Stimulated activated CD4-positive, alpha-beta T cell treated with anti-CD3 and anti-CD28 coated beads, Interleukin-4, amount 100 ng/mL, for 24 hours (primary cell): Measurements from ENCODE around the gene EIF5AL1.
"Not testable (repeated sequence)": the region's sequence is repeated elsewhere in the genome, so short reads cannot be mapped to it uniquely, and the experiment has no call there.

Experiments used
- DNase-seq: peaks from one replicate; pipeline ENCODE4 v3.0.0-alpha.2; 2020

EIF5AL1 gene

DNA sequence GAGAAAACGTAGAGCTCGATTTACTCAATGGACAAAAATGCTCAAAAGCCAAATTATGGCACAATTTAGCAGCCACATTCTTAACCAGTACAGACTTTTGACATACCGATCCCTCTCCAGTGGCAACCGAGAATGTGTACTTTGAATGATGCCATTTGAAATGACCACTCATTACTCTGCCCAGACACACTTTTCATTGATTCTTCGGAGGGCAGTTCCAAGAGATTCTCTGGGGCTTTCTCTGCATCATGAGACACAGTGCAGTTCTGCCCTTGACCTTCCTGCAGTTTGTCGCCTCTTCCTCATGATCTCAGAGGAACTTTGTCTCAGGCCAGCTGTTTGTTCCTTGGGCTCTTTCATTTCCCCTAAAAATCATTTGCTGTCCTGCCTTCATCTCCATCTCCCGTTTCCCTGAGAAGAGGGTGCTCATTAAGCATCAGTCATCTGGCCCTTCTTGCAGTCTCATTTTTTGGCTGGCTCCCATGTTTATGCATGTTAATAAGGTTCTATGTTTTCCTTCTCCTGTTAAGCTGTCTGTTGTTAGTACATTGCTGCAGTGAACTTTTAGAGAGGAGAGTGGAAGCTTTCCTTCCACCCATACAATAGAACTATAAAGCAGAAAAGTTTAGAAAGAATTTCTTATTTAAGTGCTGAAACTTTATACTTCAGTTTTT, 4.3 kb downstream of the EIF5AL1 start:
- not testable (repeated sequence) for DNase-seq

DNA sequence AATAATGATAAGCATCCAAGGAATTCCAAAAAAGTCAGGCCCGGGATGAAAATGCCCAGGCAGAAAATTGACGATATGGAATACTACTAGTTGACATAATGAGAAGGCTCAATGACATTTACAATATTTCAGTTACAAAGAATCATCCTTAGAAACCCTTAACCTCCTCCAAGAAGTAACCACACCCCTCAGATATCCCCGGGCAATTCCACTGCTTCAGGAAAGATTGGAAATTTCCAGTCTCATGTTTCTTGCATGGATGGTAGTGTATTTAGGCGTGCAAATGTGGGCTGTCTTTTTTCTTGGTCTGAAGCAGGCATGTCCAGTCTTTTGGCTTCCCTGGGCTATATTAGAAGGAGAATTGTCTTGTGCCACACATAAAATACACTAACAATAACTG, 5.2 kb downstream of the EIF5AL1 start:
- not testable (repeated sequence) for DNase-seq

DNA sequence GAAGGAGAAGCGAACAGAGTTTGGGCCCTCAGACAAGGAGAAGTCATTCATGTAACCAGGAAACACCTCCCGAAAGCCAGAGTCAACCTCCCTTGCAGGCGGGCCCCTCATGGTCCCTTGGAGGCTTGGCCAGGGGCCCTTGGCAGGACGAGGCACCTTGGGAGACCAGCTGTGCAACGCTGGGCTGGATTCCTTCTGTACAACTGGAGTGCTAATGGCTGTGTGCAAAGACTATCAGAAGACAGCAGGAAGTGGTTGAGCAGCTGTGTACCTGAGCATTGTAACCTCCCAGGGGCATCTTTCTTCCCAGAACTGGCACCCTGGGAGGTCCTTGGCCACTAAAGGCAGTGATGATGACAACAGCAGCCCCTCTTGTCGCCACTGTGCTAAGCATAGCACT, 9.4 kb downstream of the EIF5AL1 start:
- not testable (repeated sequence) for DNase-seq

DNA sequence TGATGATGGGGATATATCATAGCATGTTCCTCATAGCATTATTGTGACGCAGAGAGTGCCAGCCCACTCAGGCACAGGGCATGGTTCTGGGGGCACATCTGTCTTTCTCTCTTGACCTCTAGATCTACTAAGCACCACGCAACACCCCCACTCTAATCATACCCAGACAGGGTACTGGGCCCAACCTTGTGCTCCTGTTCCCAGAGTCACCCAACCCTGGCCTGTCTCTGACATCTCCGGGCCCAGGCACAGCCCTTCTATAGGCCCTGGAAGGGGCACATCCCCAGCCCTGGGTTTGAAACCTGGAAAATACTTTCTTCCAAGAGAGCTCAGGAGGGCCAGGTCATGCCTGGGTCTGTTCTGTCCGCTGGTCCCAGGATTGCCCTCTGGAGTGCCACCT, 10.1 kb downstream of the EIF5AL1 start:
- DNase-seq: not testable (repeated sequence)

DNA sequence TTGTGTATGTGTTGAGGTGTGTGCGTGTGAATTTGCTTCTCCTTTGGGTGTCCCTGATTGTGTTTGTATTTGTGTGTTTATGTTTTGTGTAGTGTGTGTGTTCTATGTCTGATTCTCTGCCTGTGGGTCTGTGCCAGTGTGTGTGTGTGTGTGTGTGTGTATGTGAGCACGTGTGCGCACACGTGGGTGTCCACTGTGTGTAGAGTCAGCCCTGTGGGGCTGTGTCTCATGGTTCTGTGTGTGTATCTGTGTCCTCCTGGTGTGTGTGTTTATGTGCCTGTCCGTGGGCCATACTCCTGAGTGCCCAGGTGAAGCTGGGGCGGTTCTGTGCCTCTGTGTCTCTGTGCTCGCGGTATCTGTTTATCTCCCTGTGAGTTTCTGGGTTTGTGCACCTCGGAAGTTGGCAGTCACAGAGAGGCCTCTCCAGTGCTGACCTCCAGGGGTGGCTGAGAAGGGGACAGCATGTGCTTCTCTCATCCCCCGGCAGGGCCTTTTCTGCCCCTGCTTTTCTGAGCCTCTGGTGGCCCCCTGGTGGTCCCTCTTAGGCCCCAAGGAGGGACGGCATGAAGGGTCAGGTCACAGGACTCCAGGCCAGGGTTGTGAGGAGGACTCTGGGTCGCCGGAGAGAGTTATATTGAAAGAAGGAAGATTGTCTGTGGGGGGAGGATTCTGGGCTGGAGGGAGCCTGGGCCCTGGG, 11.0 kb downstream of the EIF5AL1 start:
- DNase-seq: not testable (repeated sequence)

DNA sequence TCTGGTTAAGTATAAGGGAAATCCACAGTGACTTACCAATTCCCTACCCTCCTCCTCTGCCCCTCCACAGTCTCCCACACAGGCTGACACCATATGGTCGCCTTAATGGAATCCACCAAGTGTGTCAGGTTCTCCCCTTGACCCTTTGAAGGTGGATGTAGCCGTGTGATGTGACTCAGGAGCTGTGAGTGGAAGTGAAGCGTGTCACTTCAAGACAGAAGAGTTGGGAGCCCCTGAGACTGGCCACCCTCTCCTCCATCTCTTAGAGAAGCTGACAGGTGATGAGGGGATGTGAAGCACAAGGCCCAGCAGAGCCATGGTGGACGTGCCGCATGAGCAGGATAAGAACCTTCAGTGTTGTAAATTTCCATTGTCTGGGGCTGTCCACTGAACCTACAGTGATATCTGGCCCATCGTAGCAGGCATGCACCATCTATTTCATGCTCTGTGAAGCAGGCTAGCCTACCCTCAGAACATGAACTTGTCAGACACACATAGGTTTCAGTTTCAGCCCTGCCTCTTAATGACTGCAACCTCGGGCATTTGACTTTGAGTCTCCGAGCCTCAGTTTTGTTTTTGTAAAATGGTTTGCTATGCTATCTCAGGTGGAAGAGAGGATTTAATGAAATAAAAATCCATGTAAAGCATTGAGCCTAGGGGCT, 12.8 kb downstream of the EIF5AL1 start:
- DNase-seq: not testable (repeated sequence)

DNA sequence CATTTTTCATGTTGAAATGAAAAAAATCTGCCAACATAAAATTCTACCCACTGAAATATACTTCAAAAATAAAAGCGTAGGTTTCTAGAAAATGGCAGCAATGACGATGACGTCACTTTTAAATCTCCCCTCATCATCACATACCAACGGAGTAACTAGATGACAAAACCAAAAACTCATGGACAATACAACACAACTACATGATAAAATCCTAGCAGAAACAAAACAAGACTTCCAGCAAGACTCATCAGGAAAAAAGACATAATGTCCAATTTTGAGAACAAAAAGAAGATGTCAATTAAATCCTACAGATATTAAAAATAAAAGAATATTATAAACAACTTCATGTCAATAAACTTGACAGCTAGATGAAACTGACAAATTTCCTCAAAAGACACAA, 15.9 kb downstream of the EIF5AL1 start:
- not testable (repeated sequence) for DNase-seq

DNA sequence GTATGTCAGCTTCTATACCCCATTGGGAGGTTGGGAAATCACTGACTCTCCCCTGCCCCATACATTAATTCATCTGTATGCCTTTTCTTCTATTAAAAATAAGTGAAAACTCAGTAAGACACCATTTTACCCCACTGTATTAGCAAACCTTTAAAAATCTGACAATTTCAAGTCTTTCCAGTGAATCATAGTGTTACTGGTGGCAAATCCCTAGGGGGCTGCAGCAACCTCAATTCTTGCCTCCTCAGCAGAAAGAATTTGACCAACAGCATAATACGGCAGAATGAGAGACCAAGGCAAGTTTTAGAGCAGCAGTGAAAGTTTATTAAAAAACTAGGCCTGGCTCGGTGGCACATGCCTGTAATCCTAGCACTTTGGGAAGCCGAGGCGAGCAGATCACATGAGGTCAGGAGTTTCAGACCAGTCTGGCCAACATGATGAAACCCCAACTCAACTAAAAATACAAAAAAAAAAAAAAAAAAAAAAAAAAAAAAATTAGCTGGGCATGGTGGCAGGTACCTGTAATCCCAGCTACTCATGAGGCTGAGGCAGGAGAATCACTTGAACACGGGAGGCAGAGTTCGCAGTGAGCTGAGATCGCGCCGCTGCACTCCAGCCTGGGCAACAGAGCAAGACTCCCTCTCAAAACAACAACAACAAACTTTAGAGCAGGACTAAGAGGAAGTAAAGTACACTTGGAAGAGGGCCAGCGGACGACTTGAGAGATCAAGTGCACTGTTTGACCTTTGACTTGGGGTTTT, 21.0 kb downstream of the EIF5AL1 start:
- not testable (repeated sequence) for DNase-seq

DNA sequence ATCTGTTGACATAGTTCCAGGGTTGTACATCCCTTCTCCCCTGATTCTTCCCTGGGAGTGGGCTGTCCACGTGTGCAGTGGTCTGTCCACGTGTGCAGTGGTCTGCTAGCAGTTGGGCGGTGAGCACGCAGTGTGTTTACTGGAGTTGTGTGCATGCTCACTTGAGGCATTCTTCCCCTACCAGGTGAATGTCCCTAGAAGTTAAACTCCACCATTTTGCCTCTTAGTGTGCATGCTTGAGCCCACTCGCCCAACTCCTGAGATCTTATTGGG, 21.5 kb downstream of the EIF5AL1 start:
- DNase-seq: not testable (repeated sequence)

DNA sequence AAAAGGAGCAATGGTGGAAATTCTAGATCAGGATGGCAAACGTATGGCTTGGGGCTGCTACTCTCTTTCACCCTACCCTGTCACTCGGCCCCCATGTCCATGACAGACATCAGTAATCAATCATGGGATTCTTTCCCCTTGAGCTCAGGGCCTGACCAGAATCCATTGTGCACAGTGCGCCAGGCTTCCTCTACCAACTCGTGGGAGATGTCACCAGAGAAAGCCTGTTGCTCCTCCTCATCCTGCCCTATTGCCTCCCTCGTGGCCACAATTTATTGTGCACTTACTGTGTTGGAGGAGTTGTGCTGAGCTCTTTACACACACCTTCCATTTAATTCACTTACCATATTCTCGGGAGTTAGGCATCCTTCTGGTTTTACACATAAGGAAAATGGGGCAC, 26.0 kb downstream of the EIF5AL1 start:
- DNase-seq: not testable (repeated sequence)

DNA sequence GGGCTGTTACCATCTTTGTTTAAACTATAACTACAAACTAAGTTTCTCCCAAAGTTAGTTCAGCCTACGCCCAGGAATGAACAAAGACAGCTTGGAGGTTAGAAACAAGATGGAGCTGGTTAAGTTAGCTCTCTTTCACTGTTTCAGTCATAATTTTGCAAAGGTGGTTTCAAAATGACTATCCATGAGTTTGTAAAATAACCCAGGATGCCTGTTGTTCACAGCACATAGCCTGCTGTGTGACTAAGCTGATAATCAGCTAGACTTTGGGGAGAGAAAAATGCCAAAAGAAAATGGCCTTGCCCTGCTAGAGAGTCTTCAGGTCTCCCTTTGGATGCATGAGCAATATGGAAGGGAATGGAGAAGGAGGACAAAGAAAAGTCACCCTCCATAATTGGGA, 28.6 kb downstream of the EIF5AL1 start:
- DNase-seq: not testable (repeated sequence)

DNA sequence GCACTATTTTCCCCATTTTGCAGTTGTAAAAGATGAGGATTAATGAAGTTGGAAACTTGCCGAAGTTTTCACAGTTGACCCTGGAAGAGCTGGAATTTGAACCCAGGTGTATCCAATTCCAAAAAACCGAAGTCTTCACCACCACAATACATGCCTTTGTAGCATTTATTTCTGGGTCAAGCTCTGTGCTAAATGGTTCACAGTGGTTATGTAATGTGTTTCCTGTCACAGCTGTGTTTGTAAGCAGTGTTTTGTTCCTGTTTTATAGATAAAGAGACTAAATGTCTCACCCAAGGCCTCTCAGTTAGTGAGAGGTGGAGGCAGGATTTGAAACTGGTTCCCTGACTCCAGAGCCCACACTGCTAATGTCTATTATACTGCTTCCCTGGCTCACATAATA, 30.3 kb downstream of the EIF5AL1 start:
- no peak for DNase-seq

DNA sequence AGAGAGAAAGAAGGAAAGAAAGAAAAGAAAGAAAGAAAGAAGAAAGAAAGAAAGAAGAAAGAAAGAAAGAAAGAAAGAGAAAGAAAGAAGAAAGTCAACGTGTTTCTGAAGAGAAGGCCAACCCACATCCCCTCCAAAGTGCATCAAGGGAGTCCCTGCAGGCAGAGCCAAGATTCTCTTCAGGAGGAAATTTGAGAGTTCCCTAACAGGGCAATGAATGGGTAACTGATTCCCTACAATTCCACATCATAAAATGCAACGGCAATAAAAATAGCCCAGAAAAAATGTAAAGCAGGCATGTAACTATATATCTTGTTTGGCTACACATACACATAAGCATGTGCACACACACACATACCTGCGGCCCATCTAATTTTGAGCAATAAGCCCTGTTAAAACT, 32.1 kb downstream of the EIF5AL1 start:
- not testable (repeated sequence) for DNase-seq

DNA sequence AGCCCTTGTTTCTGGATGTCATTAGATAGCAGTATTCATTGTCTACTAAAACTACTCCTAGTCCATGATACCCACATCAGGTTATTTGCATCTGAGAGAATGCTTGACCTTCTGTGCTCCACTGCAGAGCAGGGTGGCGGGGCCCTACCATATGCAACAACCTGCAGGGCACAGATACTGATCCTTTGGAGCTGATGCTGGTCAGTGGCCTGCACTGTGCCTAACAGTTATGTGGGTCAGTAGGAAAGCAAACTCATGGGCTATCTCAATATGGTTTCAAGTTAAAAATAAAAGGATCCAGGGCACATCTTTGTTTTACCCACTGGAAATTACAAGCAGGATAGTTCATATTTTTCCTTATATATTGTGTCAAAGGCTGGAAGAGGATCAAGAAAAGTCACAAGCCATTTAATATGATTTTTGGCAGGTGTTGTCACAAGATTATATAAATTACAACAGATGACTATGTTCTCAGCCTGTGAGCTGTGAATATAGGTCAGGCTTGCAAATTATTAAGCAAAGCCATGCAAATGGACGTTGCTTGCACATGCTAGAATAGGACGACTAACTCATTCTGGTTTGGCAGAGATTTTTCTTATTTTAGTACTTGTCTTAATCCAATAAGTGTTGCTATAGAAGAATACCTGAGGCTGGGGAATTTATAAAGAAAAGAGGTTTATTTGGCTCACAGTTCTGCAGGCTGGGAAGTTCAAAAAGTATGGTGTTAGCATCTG, 32.8 kb downstream of the EIF5AL1 start:
- DNase-seq: not testable (repeated sequence)

DNA sequence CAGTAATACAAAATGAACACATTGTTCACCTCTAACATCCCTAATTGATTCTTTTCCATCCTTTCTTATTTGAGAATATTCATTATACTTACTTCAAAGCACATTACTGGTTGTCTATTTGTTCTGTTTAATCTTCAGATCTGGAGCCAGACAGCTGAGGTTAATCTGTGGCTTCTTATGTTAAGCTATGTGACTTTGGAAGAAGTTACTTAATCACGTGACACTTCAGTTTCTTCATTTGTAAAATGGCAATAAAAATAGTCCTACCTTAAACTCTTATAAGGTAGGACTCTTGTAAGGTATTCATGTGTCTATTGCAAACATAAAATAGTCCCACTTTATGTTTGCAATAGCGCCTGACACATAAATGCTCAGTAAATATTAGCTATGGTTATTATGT, 34.8 kb downstream of the EIF5AL1 start:
- not testable (repeated sequence) for DNase-seq

DNA sequence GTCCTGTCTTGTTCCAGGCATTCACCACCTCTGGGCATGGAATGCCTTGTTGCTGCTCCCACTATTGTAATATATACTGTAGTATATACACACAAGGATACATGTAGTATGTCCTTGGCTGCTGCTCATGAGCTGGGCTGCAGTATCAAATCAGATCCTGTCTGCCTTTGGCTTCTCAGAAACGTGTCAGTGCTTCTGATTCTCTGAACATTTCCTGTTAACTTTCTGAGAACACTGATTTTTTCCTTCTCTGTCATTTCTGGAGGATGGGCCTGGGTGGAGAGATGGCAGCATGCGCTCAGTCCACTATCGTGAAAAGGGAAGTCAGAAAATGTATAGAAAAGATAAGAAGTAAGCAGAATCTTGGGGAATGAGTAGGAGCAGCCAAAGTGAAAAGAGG, 35.6 kb downstream of the EIF5AL1 start:
- DNase-seq: no peak

DNA sequence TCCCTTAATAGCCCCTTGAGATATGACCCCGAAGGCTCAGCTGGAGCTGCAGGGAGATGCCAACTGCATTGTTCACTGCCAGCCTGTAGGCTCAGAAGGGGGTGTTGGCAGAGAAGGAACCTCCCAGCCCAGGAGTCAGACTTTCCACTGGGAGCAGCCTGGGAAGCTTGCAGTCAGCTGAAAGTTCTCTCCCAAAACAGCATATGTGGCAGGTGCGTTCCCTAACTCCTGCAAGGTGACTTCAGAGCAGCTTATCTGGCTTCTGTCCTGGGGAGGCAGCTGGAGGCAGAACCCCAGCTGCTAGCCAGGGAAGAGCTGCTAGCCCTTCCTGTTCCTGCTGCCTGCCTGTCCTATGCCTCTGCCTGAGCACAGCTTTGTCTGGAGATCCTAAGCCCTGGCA, 39.8 kb downstream of the EIF5AL1 start:
- DNase-seq: no peak

DNA sequence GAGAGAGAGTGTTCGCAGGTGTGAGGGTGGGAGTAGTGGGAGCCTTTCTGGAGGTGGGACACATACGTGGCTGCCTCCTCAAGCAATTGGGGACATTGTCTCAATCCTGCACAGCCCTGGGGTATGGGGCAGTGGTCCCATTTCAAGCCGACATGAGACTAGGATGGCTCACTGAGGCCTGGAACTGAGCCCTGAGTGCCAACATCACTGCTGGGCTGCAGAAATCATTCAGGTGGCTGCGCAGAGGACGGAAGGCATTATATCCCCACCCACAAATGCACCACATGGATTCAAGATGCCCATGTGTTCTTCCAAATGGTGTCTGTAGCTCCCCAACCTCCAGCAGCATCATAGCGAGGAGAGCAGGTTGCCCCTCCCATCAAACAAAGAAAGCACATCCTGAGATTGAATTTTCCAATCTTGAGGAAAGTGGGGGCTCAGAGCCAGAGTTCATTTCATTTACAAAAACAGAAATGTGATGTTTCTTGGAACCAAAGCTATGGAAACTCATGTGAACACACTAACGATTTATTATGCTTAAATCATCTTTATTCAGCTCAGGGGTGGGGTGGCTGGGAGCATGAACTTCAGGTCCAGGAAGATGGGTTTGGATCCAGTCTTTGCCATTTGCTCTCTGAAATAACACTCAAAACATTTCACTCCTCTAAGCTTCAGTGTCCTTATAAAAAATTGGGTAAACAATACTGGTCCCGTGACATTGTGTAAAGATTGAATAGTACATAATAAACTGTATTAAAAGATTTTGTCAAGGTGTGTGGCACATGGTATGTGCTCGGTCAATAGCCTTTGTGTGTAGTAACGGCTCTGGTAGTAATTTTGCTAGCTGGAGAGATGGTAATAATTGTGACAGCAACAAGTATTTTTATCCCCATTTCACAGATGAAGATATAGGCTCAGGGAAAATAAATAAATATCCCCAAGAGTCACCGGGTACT, 43.3 kb downstream of the EIF5AL1 start:
- DNase-seq: no peak

DNA sequence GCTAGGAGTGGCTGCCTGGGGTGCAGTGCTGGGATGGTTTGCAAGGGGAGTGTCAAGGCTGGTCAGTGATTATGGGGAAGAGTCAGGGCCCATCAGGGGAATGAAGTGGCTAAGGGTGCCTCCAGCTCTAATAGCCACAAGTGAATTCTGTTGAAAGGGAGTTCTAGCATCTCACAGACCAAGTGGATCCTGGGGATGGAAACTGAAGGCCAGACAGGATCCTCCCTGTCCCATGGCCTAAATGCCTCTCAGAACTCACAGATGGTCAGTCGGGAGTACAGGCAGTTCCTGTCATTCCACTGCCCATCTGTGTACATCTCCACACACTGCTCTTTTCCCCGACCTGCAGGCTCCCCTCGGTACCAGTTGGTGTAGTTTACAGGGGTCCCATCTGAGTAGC, 44.6 kb downstream of the EIF5AL1 start:
- DNase-seq: not testable (repeated sequence)

DNA sequence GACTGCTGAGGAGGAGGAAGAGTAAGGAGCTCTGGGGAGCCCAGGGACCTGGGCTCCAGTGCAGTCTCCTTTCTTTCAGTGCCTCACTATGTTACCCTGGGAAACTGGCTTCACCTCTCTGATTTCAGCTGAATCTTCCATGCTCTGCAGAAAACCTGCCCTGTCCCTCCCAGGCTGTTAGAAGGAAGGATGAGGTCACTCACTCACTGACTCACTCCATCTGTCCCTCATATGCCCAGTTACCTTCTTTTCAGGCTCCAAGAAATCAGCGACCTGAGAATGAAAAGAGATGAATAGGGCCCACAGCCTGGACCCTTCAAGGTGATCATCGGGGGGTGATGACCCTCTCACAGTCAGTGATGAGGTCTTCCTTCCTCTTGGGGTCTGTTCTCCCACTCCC, 47.4 kb downstream of the EIF5AL1 start:
- no peak for DNase-seq

DNA sequence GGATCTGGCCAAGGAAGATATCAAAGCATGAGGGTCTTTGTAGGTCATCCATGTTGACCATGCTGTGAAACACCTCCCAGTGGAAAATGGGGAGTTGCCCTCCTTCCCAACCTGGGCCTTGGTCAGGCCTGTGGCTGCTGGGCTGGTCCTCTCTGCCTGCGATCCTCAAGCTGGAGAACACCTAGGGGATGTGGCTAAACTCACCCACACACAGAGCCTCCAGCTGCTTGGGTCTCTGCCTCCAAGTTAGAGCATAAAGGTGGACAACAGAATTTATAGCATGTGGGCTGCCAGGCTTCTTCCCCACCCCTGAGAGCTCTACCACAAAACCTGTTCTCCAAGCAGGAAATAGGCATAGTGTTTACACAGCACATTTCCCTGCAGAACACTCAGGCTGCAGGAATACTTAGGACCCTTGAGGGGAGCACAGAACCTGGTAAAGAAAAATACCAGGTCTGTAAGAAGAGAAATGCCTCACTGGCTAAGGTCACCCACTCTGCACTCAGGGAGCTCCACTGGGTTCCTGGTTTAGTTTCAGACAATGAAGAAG, 47.9 kb downstream of the EIF5AL1 start, which contains the start of gene SFTPA2:
TSS of gene SFTPA2 (minus strand) at position 248 of the 550 bp plus-strand sequence. CDS start 924 bp downstream, outside the sequence.
- DNase-seq: no peak
